ENCODE measurements around the gene TUB.

- TF ChIP-seq CTCF (IDR thresholded peaks at IDR 0.05; ENCODE audit: low read depth, low read length) (no peak), POLR2A (IDR thresholded peaks at IDR 0.05; ENCODE audit: extremely low read depth, insufficient read length) (no peak), MYC (IDR thresholded peaks at IDR 0.05; ENCODE audit: low read depth, low read length) (no peak)
Observed at GRCh38 chr11:8122173-8122764, 41.3 kb downstream of the TUB start.
